K562 (cell line): ENCODE measurements around the gene OR2B2. TPM values are rescaled to one million over a fixed set of nuclear protein-coding genes. Genes with fewer than 3 reads are reported as not detected.

ENCODE experiments used
- BCOR ChIP-seq: fragments of 450-650 bp; IDR thresholded peaks from 2 replicates; pipeline ENCODE4 v1.6.1; 2016
- DDX20 ChIP-seq: fragments of 450-650 bp; IDR thresholded peaks from 2 replicates; pipeline ENCODE4 v1.6.1; 2016; ENCODE audit warnings: missing genetic modification characterization, low read depth, mild to moderate bottlenecking, missing compliant biosample characterization, moderate library complexity
- HMG20B ChIP-seq: fragments of 250-450 bp; sonication (Bioruptor Pico); IDR thresholded peaks from 2 replicates; pipeline ENCODE4 v1.5.0; 2021; ENCODE audit warnings: mild to moderate bottlenecking
- JUNB ChIP-seq: fragments of 450-650 bp; formaldehyde crosslinking; conservative IDR thresholded peaks from 2 replicates; pipeline ENCODE4 v1.4.0; 2020; ENCODE audit warnings: mild to moderate bottlenecking
- NCOA2 ChIP-seq, 2 experiments: fragments of 450-650 bp; IDR thresholded peaks; 2 replicates each; pipeline ENCODE4 v1.6.1; 2018; ENCODE audit warnings: mild to moderate bottlenecking in 2 of 2, moderate library complexity in 1 of 2; ENCODE audit not compliant: partially characterized antibody in 2 of 2
- NCOR1 ChIP-seq: fragments of 450-650 bp; IDR thresholded peaks from 2 replicates; pipeline ENCODE4 v1.6.1; 2016; ENCODE audit warnings: mild to moderate bottlenecking, moderate library complexity
- PCBP2 ChIP-seq: fragments of 200-400 bp; formaldehyde crosslinking; IDR thresholded peaks from 2 replicates; pipeline ENCODE4 v1.6.1; 2018; ENCODE audit warnings: low read length, low read depth, mild to moderate bottlenecking, moderate library complexity; ENCODE audit not compliant: poor library complexity, severe bottlenecking
- PTBP1 ChIP-seq: fragments of 200-400 bp; formaldehyde crosslinking; IDR thresholded peaks from 2 replicates; pipeline ENCODE4 v1.6.1; 2017; ENCODE audit warnings: low read depth, low read length
- RB1 ChIP-seq: fragments of 450-650 bp; IDR thresholded peaks from 2 replicates; pipeline ENCODE4 v1.6.1; 2017; ENCODE audit warnings: low read depth, mild to moderate bottlenecking
- SMARCA4 ChIP-seq: fragments of 450-650 bp; IDR thresholded peaks from 2 replicates; pipeline ENCODE4 v1.6.1; 2016
- SMARCB1 ChIP-seq: IDR thresholded peaks from 2 replicates; pipeline ENCODE4 v1.6.1; 2011; ENCODE audit warnings: improper control_type of control experiment, low read depth; ENCODE audit not compliant: insufficient read length
- TEAD4 ChIP-seq, 2 experiments: sonication (generic) in 1 of 2; formaldehyde crosslinking in 1 of 2; IDR thresholded peaks; 2 replicates each; pipeline versions ENCODE4 v1.6.1 to v1.8.0; 2012 to 2022; ENCODE audit warnings: borderline replicate concordance in 1 of 2, inconsistent platforms in 1 of 2, low read length in 1 of 2, mild to moderate bottlenecking in 1 of 2, missing genetic modification reagents in 1 of 2
- ZBTB1 ChIP-seq: sonication (generic); formaldehyde crosslinking; IDR thresholded peaks from 2 replicates; pipeline ENCODE4 v1.8.1; 2023; ENCODE audit warnings: missing genetic modification reagents, low read depth, mild to moderate bottlenecking, borderline replicate concordance
- ZNF584 ChIP-seq: fragments of 200-800 bp; sonication (Bioruptor generic); IDR thresholded peaks from 2 replicates; pipeline ENCODE4 v1.6.1; 2016; ENCODE audit warnings: low read depth, mild to moderate bottlenecking, missing genetic modification characterization, missing compliant biosample characterization
- polyA plus RNA-seq, 8 experiments: library from polyadenylated mRNA; depleted of rRNA in 4 of 8; stranded (reverse) in 5 of 8; unstranded in 3 of 8; fragments of >200 nt; fragmentation: Nextera tagmentation in 2 of 8; fragmentation: Illumina TruSeq in 1 of 8; extraction: Ambion mirVana in 2 of 8; extraction: Trizol in 1 of 8; gene quantifications; 2 replicates each; pipeline versions ENCODE4 v1.2.1 to v1.2.3, GENCODE V29; 2011 to 2014; ENCODE audit warnings: inconsistent platforms in 1 of 8, missing spikeins in 1 of 8
- total RNA-seq, 7 experiments: library from RNA; depleted of rRNA in 6 of 7; stranded (reverse); fragments of >200 nt in 6 of 7; fragmentation: Illumina TruSeq in 2 of 7; extraction: Trizol in 2 of 7; gene quantifications; 2 replicates each; pipeline versions ENCODE4 v1.2.1 to v1.2.3, GENCODE V29; 2011 to 2021; ENCODE audit warnings: low replicate concordance in 1 of 7
- TF ChIP-seq, protein P1 (sequence below): fragments of 250-450 bp; sonication (Bioruptor Pico); IDR thresholded peaks from 2 replicates; pipeline ENCODE4 v1.8.0; 2022; ENCODE audit warnings: inconsistent platforms
- TF ChIP-seq, protein P2 (sequence below), 2 experiments: fragments of 450-650 bp; IDR thresholded peaks; 2 replicates each; pipeline ENCODE4 v1.6.1; 2016
- TF ChIP-seq, protein P3 (sequence below): sonication (generic); formaldehyde crosslinking; IDR thresholded peaks from 2 replicates; pipeline ENCODE4 v1.9.0; 2022; ENCODE audit warnings: mild to moderate bottlenecking, missing genetic modification reagents
- TF ChIP-seq, protein P4 (sequence below): fragments of 250-450 bp; sonication (Bioruptor Pico); IDR thresholded peaks from 2 replicates; pipeline ENCODE4 v1.6.1; 2021; ENCODE audit warnings: mild to moderate bottlenecking
- TF ChIP-seq, protein P5 (sequence below): sonication (generic); formaldehyde crosslinking; IDR thresholded peaks from 2 replicates; pipeline ENCODE4 v1.8.0; 2023; ENCODE audit warnings: mild to moderate bottlenecking, missing genetic modification reagents
- TF ChIP-seq, protein P6 (sequence below): sonication (generic); formaldehyde crosslinking; IDR thresholded peaks from 2 replicates; pipeline ENCODE4 v1.8.0; 2023; ENCODE audit warnings: mild to moderate bottlenecking, missing genetic modification reagents

Gene OR2B2
- total and polyA plus RNA-seq, 9 of the 15 experiments (the other 6 are each of a cell fraction or from before 2014, with no cell fraction given) = 0.24 TPM; not detected in 8

DNA sequence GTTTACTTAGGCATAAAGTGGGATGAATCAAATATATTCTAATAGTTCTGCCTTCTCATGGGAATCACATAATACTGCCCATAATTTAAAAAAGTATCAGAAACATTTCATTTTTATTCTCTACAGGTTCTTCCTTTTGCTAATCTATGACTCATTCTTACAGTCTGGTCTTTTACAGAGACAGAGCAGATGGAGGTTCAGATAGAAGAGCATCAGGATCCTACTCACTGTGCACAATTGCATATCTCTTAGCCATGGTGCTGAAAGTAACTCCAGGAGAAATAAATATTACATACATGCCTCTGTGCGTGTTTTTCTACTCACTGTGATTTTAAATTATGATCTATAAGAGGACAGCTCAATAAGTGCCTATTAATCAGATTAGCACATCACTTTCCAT, 28.6 kb upstream of the OR2B2 start (continued):
- TF ChIP-seq JUNB (CRISPR knock-in tag) (0 out of 2 replicates have a peak, but pooled peaks have one; percentile 43), HMG20B (CRISPR knock-in tag) (no peak), NCOR1 (peak; percentile 61), PTBP1 (no peak), RB1 (no peak), BCOR (no peak), TEAD4 (IDR thresholded peaks at IDR 0.05; ENCODE audit: low read length) (peak; percentile 85), TEAD4 (CRISPR knock-in tag; IDR thresholded peaks at IDR 0.05; ENCODE audit: borderline replicate concordance) (no peak), SMARCB1 (no peak), PCBP2 (no peak), ZNF584 (CRISPR knock-in tag) (no peak), NCOA2 (IDR thresholded peaks at IDR 0.05; ENCODE audit: partially characterized antibody in 2 of 2) (no peak), ZBTB1 (CRISPR knock-in tag) (no peak), DDX20 (tag) (no peak), SMARCA4 (peak; percentile 91)
- TF ChIP-seq, protein P1, sequence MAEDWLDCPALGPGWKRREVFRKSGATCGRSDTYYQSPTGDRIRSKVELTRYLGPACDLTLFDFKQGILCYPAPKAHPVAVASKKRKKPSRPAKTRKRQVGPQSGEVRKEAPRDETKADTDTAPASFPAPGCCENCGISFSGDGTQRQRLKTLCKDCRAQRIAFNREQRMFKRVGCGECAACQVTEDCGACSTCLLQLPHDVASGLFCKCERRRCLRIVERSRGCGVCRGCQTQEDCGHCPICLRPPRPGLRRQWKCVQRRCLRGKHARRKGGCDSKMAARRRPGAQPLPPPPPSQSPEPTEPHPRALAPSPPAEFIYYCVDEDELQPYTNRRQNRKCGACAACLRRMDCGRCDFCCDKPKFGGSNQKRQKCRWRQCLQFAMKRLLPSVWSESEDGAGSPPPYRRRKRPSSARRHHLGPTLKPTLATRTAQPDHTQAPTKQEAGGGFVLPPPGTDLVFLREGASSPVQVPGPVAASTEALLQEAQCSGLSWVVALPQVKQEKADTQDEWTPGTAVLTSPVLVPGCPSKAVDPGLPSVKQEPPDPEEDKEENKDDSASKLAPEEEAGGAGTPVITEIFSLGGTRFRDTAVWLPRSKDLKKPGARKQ = no peak
- TF ChIP-seq, protein P2, sequence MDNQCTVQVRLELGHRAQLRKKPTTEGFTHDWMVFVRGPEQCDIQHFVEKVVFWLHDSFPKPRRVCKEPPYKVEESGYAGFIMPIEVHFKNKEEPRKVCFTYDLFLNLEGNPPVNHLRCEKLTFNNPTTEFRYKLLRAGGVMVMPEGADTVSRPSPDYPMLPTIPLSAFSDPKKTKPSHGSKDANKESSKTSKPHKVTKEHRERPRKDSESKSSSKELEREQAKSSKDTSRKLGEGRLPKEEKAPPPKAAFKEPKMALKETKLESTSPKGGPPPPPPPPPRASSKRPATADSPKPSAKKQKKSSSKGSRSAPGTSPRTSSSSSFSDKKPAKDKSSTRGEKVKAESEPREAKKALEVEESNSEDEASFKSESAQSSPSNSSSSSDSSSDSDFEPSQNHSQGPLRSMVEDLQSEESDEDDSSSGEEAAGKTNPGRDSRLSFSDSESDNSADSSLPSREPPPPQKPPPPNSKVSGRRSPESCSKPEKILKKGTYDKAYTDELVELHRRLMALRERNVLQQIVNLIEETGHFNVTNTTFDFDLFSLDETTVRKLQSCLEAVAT (IDR thresholded peaks at IDR 0.05) = no peak
- TF ChIP-seq, protein P3, sequence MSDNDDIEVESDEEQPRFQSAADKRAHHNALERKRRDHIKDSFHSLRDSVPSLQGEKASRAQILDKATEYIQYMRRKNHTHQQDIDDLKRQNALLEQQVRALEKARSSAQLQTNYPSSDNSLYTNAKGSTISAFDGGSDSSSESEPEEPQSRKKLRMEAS (CRISPR knock-in tag) = no peak
- TF ChIP-seq, protein P4, sequence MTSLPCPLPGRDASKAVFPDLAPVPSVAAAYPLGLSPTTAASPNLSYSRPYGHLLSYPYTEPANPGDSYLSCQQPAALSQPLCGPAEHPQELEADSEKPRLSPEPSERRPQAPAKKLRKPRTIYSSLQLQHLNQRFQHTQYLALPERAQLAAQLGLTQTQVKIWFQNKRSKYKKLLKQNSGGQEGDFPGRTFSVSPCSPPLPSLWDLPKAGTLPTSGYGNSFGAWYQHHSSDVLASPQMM (CRISPR knock-in tag) = no peak
- TF ChIP-seq, protein P5, sequence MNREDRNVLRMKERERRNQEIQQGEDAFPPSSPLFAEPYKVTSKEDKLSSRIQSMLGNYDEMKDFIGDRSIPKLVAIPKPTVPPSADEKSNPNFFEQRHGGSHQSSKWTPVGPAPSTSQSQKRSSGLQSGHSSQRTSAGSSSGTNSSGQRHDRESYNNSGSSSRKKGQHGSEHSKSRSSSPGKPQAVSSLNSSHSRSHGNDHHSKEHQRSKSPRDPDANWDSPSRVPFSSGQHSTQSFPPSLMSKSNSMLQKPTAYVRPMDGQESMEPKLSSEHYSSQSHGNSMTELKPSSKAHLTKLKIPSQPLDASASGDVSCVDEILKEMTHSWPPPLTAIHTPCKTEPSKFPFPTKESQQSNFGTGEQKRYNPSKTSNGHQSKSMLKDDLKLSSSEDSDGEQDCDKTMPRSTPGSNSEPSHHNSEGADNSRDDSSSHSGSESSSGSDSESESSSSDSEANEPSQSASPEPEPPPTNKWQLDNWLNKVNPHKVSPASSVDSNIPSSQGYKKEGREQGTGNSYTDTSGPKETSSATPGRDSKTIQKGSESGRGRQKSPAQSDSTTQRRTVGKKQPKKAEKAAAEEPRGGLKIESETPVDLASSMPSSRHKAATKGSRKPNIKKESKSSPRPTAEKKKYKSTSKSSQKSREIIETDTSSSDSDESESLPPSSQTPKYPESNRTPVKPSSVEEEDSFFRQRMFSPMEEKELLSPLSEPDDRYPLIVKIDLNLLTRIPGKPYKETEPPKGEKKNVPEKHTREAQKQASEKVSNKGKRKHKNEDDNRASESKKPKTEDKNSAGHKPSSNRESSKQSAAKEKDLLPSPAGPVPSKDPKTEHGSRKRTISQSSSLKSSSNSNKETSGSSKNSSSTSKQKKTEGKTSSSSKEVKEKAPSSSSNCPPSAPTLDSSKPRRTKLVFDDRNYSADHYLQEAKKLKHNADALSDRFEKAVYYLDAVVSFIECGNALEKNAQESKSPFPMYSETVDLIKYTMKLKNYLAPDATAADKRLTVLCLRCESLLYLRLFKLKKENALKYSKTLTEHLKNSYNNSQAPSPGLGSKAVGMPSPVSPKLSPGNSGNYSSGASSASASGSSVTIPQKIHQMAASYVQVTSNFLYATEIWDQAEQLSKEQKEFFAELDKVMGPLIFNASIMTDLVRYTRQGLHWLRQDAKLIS (CRISPR knock-in tag) = no peak
- TF ChIP-seq, protein P6, sequence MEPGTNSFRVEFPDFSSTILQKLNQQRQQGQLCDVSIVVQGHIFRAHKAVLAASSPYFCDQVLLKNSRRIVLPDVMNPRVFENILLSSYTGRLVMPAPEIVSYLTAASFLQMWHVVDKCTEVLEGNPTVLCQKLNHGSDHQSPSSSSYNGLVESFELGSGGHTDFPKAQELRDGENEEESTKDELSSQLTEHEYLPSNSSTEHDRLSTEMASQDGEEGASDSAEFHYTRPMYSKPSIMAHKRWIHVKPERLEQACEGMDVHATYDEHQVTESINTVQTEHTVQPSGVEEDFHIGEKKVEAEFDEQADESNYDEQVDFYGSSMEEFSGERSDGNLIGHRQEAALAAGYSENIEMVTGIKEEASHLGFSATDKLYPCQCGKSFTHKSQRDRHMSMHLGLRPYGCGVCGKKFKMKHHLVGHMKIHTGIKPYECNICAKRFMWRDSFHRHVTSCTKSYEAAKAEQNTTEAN (CRISPR knock-in tag) = no peak
